Bone marrow (tissue), 2 donors: Measurements from ENCODE around the gene SMIM1.

Experiments used
- DNase-seq, 2 donors: peaks; one replicate each; lab custom pipeline; 2025; lab: John Stamatoyannopoulos, UW

Gene SMIM1

GRCh38 chr1:3772715-3773571 is at the start of gene SMIM1:
Gene SMIM1, plus strand, starts transcription at chr1:3772749. Its CDS starts 2,625 bp downstream, at chr1:3775374.
- DNase-seq: no peak

- no peak for DNase-seq
Measured at GRCh38 chr1:3722846-3723245, 49.7 kb upstream of the SMIM1 start.

GRCh38 chr1:3724416-3725030 is 48.0 kb upstream of the SMIM1 start:
- DNase-seq: peak in 1 of 2 donors; percentile 34

GRCh38 chr1:3725366-3725765 is 47.2 kb upstream of the SMIM1 start:
- DNase-seq: no peak

- no peak for DNase-seq
Measured at GRCh38 chr1:3727042-3727824, 45.3 kb upstream of the SMIM1 start.

GRCh38 chr1:3727825-3728776 is 44.4 kb upstream of the SMIM1 start:
- no peak for DNase-seq

GRCh38 chr1:3729594-3730542 is 42.7 kb upstream of the SMIM1 start:
- DNase-seq: no peak

- DNase-seq: no peak
Measured at GRCh38 chr1:3730543-3731247, 41.9 kb upstream of the SMIM1 start.

- no peak for DNase-seq
Measured at GRCh38 chr1:3731583-3732433, 40.7 kb upstream of the SMIM1 start.

- DNase-seq: no peak
Measured at GRCh38 chr1:3732434-3733093, 40.0 kb upstream of the SMIM1 start.

GRCh38 chr1:3733094-3733882 is 39.3 kb upstream of the SMIM1 start:
- DNase-seq: no peak

GRCh38 chr1:3733883-3734589 is 38.5 kb upstream of the SMIM1 start:
- DNase-seq: no peak

GRCh38 chr1:3734602-3735001 is 37.9 kb upstream of the SMIM1 start:
- no peak for DNase-seq

- DNase-seq: no peak
Measured at GRCh38 chr1:3735027-3735681, 37.4 kb upstream of the SMIM1 start.

- DNase-seq: no peak
Measured at GRCh38 chr1:3735688-3736087, 36.9 kb upstream of the SMIM1 start.

- DNase-seq: no peak
Measured at GRCh38 chr1:3736131-3736561, 36.4 kb upstream of the SMIM1 start.
